Kidney (tissue), 14 donors: ENCODE data around the gene APBB2. TPM values are rescaled to one million over a fixed set of nuclear protein-coding genes. Genes with fewer than 3 reads are reported as not detected.

Experiments
- DNase-seq, 5 donors: peaks; one replicate each; pipeline ENCODE4 v3.0.0-alpha.2; 2013 to 2020
- FAIRE-seq: peaks from 2 replicates; lab custom pipeline; 2012; peaks lifted over from hg19 to GRCh38; lab: Jason Lieb, UNC
- H3K27ac ChIP-seq, 2 donors: one replicate each; pipeline ENCODE4 v1.7.0; 2013; ENCODE audit warnings: low read depth in 2 of 2, low read length in 2 of 2, inconsistent platforms in 1 of 2
- H3K27me3 ChIP-seq: one replicate; pipeline ENCODE4 v1.7.1; 2013; ENCODE audit warnings: low read length, inconsistent platforms; ENCODE audit not compliant: control insufficient read depth, insufficient read depth
- H3K36me3 ChIP-seq, 3 donors: one replicate each; pipeline versions ENCODE4 v1.7.0 to v1.7.1; 2013; ENCODE audit warnings: low read length in 3 of 3, control low read depth in 1 of 3, inconsistent platforms in 1 of 3; ENCODE audit not compliant: insufficient read depth in 3 of 3, control insufficient read depth in 2 of 3
- H3K4me1 ChIP-seq, 3 donors: one replicate each; pipeline versions ENCODE4 v1.7.0 to v1.7.1; 2013; ENCODE audit warnings: low read length in 3 of 3, inconsistent platforms in 1 of 3, low read depth in 1 of 3; ENCODE audit not compliant: control insufficient read depth in 2 of 3, insufficient read depth in 2 of 3
- H3K4me3 ChIP-seq, 3 donors: one replicate each; pipeline versions ENCODE4 v1.7.0 to v1.8.1; 2013; ENCODE audit warnings: low read length in 3 of 3, control low read depth in 1 of 3, inconsistent platforms in 1 of 3
- H3K9ac ChIP-seq, 3 donors: one replicate each; pipeline versions ENCODE4 v1.7.0 to v1.7.1; 2013; ENCODE audit warnings: low read length in 3 of 3, control low read depth in 1 of 3, inconsistent platforms in 1 of 3
- H3K9me3 ChIP-seq, 3 donors: one replicate each; pipeline versions ENCODE4 v1.7.0 to v1.7.1; 2013; ENCODE audit warnings: low read length in 3 of 3, control low read depth in 1 of 3, inconsistent platforms in 1 of 3; ENCODE audit not compliant: control insufficient read depth in 2 of 3, insufficient read depth in 1 of 3
- CTCF ChIP-seq: IDR thresholded peaks from 3 replicates; pipeline ENCODE4 v1.5.1; 2012; ENCODE audit warnings: mild to moderate bottlenecking, moderate library complexity, borderline replicate concordance; ENCODE audit not compliant: insufficient read depth; ENCODE audit errors: extremely low read depth
- intact Hi-C: fragments of 100-400 bp; cut with DNase I; formaldehyde crosslinking; loops from one replicate; pipeline ENCODE4 v1.11.1; 2022
- polyA plus RNA-seq: library from polyadenylated mRNA; stranded (reverse); fragments of 350-450 nt; fragmentation: Illumina TruSeq; extraction: RNeasy Lipid Tissue Mini Kit (QIAGEN cat#74804); gene quantifications from one replicate; pipeline ENCODE4 v1.2.3, GENCODE V29; 2014; ENCODE audit warnings: low read depth, low replicate concordance; ENCODE audit not compliant: insufficient read depth
- total RNA-seq: library from RNA; stranded (reverse); fragmentation: NEBNext Ultra II Directional; extraction: Animal tissue kit (Norgen Biotek cat#: 25700); gene quantifications from one replicate; pipeline ENCODE4 v1.2.1, GENCODE V29; 2021
- donor health status: control.
- donor health status: control.
- donor health status: control.
- donor health status: control.
- donor health status: control.
- donor health status: DM: yes; HTN: yes; CAD: no.
- donor health status: Normal renal cell carcinoma (clear cell type).

APBB2 gene
- total and polyA plus RNA-seq, 2 donors from 2014 or later, result 13.4 to 65.6 TPM

GRCh38 chr4:41098093-41099048 lies 116.0 kb downstream of the APBB2 start:
- Histone ChIP-seq H3K4me1 (peaks cover 0 to 21% (median 15%) of the 10 kb centered on the region in 3 donors), H3K9ac (no peak overlapping the region), H3K27me3 (no peaks in the 10 kb centered on the region), H3K4me3 (no peak overlapping the region), H3K27ac (no peak overlapping the region), H3K36me3 (no peaks in the 10 kb centered on the region), H3K9me3 (no peaks in the 10 kb centered on the region)
- DNase-seq (peak in 1 of 5 donors; percentile 16), FAIRE-seq (peak; percentile 38)
- TF ChIP-seq CTCF, result no peak
- intact Hi-C loops, result no loop called here

GRCh38 chr4:41095973-41096372 lies 118.4 kb downstream of the APBB2 start:
- no peak overlapping the region for H3K4me3 ChIP-seq
- FAIRE-seq (no peak), DNase-seq (no peak)
- no peak overlapping the region for H3K27ac ChIP-seq
- H3K9ac ChIP-seq, result no peak overlapping the region
- H3K36me3 ChIP-seq, result no peaks in the 10 kb centered on the region
- H3K27me3 ChIP-seq, result no peaks in the 10 kb centered on the region
- intact Hi-C loops, result no loop called here
- no peak for TF ChIP-seq CTCF
- H3K9me3 ChIP-seq, result no peaks in the 10 kb centered on the region
- H3K4me1 ChIP-seq, result peaks cover 0 to 12% (median 7%) of the 10 kb centered on the region in 3 donors

GRCh38 chr4:41095192-41095872 lies 119.0 kb downstream of the APBB2 start:
- no peaks in the 10 kb centered on the region for H3K9me3 ChIP-seq
- H3K27ac ChIP-seq, result no peak overlapping the region
- intact Hi-C loops, result no loop called here
- H3K9ac ChIP-seq, result no peak overlapping the region
- no peak for FAIRE-seq
- H3K36me3 ChIP-seq, result no peaks in the 10 kb centered on the region
- no peak overlapping the region for H3K4me3 ChIP-seq
- no peak for DNase-seq
- no peak for TF ChIP-seq CTCF
- peaks cover 0 to 12% (median 7%) of the 10 kb centered on the region in 3 donors for H3K4me1 ChIP-seq
- H3K27me3 ChIP-seq, result no peaks in the 10 kb centered on the region
